H1 (cell line): Measurements from ENCODE around the gene PRR19. TPM values are rescaled to one million over a fixed set of nuclear protein-coding genes. Genes with fewer than 3 reads are reported as not detected.

ENCODE experiments used
- CTCF ChIA-PET: fragments of 300-600 bp; sonication (Branson Sonifier 250); formaldehyde crosslinking; loops from one replicate; lab custom pipeline; 2021; ENCODE audit not compliant: partially characterized antibody; lab: Charles Lee
- POLR2A ChIA-PET: fragments of 300-600 bp; sonication (Branson Sonifier 250); formaldehyde crosslinking; loops from one replicate; lab custom pipeline; 2021; ENCODE audit warnings: inconsistent platforms; ENCODE audit not compliant: partially characterized antibody; lab: Charles Lee
- DNase-seq, 2 experiments: peaks; one replicate each; pipeline versions ENCODE4 v3.0.0 to v3.0.0-alpha.2; 2010 to 2022; ENCODE audit warnings: low spot score in 2 of 2, low read depth in 1 of 2, mixed read lengths in 1 of 2
- FAIRE-seq: peaks from 2 replicates; lab custom pipeline; 2011; peaks lifted over from hg19 to GRCh38; lab: Jason Lieb, UNC
- H2AFZ ChIP-seq: 2 replicates; pipeline ENCODE4 v1.8.1; 2012; ENCODE audit warnings: low read length, inconsistent platforms
- H2AK5ac ChIP-seq: 2 replicates; pipeline ENCODE4 v1.6.1; 2013; ENCODE audit warnings: low read depth, low read length
- H2BK120ac ChIP-seq: replicated peaks from 2 replicates; pipeline ENCODE3; 2013; ENCODE audit warnings: low read depth, low read length, inconsistent platforms
- H2BK12ac ChIP-seq: 2 replicates; pipeline ENCODE4 v1.6.1; 2013; ENCODE audit warnings: low read depth, low read length
- H2BK15ac ChIP-seq: 2 replicates; pipeline ENCODE4 v1.6.1; 2013; ENCODE audit warnings: low read length
- H2BK20ac ChIP-seq: 2 replicates; pipeline ENCODE4 v1.6.1; 2013; ENCODE audit warnings: low read length
- H2BK5ac ChIP-seq: 2 replicates; pipeline ENCODE4 v1.6.1; 2013; ENCODE audit warnings: low read depth, low read length
- H3K14ac ChIP-seq: 2 replicates; pipeline ENCODE4 v1.6.1; 2013; ENCODE audit warnings: inconsistent platforms; ENCODE audit not compliant: insufficient read length
- H3K18ac ChIP-seq: 2 replicates; pipeline ENCODE4 v1.6.1; 2013; ENCODE audit warnings: low read length; ENCODE audit errors: extremely low read depth
- H3K23ac ChIP-seq: 2 replicates; pipeline ENCODE4 v1.6.1; 2013; ENCODE audit warnings: inconsistent platforms; ENCODE audit not compliant: insufficient read length
- H3K23me2 ChIP-seq: 2 replicates; pipeline ENCODE4 v1.6.1; 2013; ENCODE audit warnings: low read depth, low read length
- H3K27ac ChIP-seq: 2 replicates; pipeline ENCODE4 v1.6.1; 2011; ENCODE audit warnings: low read depth, low read length, inconsistent platforms
- H3K27me3 ChIP-seq, 4 experiments: replicated peaks in 1 of 4; 1 replicate in 1 of 4; 2 replicates in 3 of 4; pipeline versions ENCODE4 v1.6.1 to v1.8.1; 2011 to 2013; ENCODE audit warnings: low read length in 3 of 4, mild to moderate bottlenecking in 3 of 4, inconsistent platforms in 2 of 4, mixed read lengths in 2 of 4, moderate library complexity in 1 of 4; ENCODE audit not compliant: control insufficient read depth in 3 of 4, insufficient read depth in 3 of 4; ENCODE audit errors: extremely low read depth in 1 of 4
- H3K36me3 ChIP-seq, 4 experiments: 2 replicates each; pipeline versions ENCODE4 v1.6.1 to v1.8.1; 2011 to 2013; ENCODE audit warnings: mild to moderate bottlenecking in 4 of 4, low read length in 3 of 4, moderate library complexity in 2 of 4, control low read depth in 1 of 4, inconsistent platforms in 1 of 4; ENCODE audit not compliant: insufficient read depth in 4 of 4, control insufficient read depth in 2 of 4
- H3K4ac ChIP-seq: replicated peaks from 2 replicates; pipeline ENCODE3; 2013; ENCODE audit warnings: low read length, low read depth, mixed read lengths, inconsistent platforms; ENCODE audit not compliant: insufficient read length
- H3K4me1 ChIP-seq, 4 experiments: replicated peaks in 1 of 4; 1 replicate in 1 of 4; 2 replicates in 3 of 4; pipeline versions ENCODE4 v1.6.1 to v1.8.1; 2011 to 2013; ENCODE audit warnings: low read length in 3 of 4, inconsistent platforms in 2 of 4, mixed read lengths in 1 of 4; ENCODE audit not compliant: insufficient read depth in 4 of 4, control insufficient read depth in 3 of 4
- H3K4me2 ChIP-seq, 2 experiments: 2 replicates each; pipeline versions ENCODE4 v1.6.1 to v1.8.1; 2011 to 2013; ENCODE audit warnings: low read depth in 2 of 2, low read length in 2 of 2, control low read depth in 1 of 2, inconsistent platforms in 1 of 2, mild to moderate bottlenecking in 1 of 2; ENCODE audit not compliant: insufficient read depth in 1 of 2
- H3K4me3 ChIP-seq, 4 experiments: fragments of 200-600, 300-600 bp in 1 of 4; sonication (generic), shearing (Covaris generic), sonication (Bioruptor Twin) in 1 of 4; 2 replicates each; pipeline versions ENCODE4 v1.5.1 to v1.8.1; 2011 to 2016; ENCODE audit warnings: low read length in 4 of 4, low read depth in 3 of 4, control low read depth in 2 of 4, inconsistent platforms in 2 of 4, mild to moderate bottlenecking in 2 of 4, mixed read lengths in 1 of 4, moderate library complexity in 1 of 4; ENCODE audit not compliant: insufficient read depth in 2 of 4; ENCODE audit errors: extremely low read depth in 1 of 4
- H3K56ac ChIP-seq: replicated peaks from 2 replicates; pipeline ENCODE3; 2013; ENCODE audit warnings: low read depth, mild to moderate bottlenecking, mixed read lengths, low read length, inconsistent platforms; ENCODE audit not compliant: insufficient read length
- H3K79me1 ChIP-seq: 2 replicates; pipeline ENCODE4 v1.6.1; 2013; ENCODE audit warnings: low read depth, low read length, control low read depth
- H3K79me2 ChIP-seq, 2 experiments: 2 replicates each; pipeline versions ENCODE4 v1.6.1 to v1.8.1; 2012 to 2013; ENCODE audit warnings: low read length in 2 of 2, mild to moderate bottlenecking in 2 of 2, inconsistent platforms in 1 of 2; ENCODE audit not compliant: insufficient read depth in 2 of 2, control insufficient read depth in 1 of 2
- H3K9ac ChIP-seq, 4 experiments: replicated peaks in 1 of 4; 1 replicate in 1 of 4; 2 replicates in 3 of 4; pipeline versions ENCODE4 v1.6.1 to v1.8.1; 2011 to 2013; ENCODE audit warnings: low read depth in 3 of 4, low read length in 3 of 4, control low read depth in 2 of 4, mild to moderate bottlenecking in 2 of 4, moderate library complexity in 2 of 4, inconsistent platforms in 1 of 4; ENCODE audit errors: extremely low read depth in 1 of 4
- H3K9me3 ChIP-seq, 2 experiments: 2 replicates each; pipeline versions ENCODE4 v1.6.1 to v1.8.1; 2012 to 2013; ENCODE audit warnings: mild to moderate bottlenecking in 2 of 2, moderate library complexity in 2 of 2, control low read depth in 1 of 2, inconsistent platforms in 1 of 2, low read depth in 1 of 2, low read length in 1 of 2, mixed read lengths in 1 of 2; ENCODE audit not compliant: insufficient read depth in 2 of 2
- H4K20me1 ChIP-seq, 2 experiments: replicated peaks in 1 of 2; 2 replicates each; pipeline versions ENCODE3 to v1.8.1; 2011 to 2013; ENCODE audit warnings: inconsistent platforms in 2 of 2, low read length in 2 of 2, mild to moderate bottlenecking in 1 of 2; ENCODE audit not compliant: insufficient read depth in 2 of 2, control insufficient read depth in 1 of 2
- H4K5ac ChIP-seq: 2 replicates; pipeline ENCODE4 v1.6.1; 2013; ENCODE audit warnings: low read length, low read depth, mixed read lengths, inconsistent platforms; ENCODE audit not compliant: insufficient read length
- H4K8ac ChIP-seq: 2 replicates; pipeline ENCODE4 v1.8.0; 2013; ENCODE audit warnings: mild to moderate bottlenecking, moderate library complexity, low read length, inconsistent platforms; ENCODE audit not compliant: insufficient read depth; ENCODE audit errors: extremely low read depth
- H4K91ac ChIP-seq: replicated peaks from 2 replicates; pipeline ENCODE3; 2013; ENCODE audit warnings: low read length, mixed read lengths, inconsistent platforms; ENCODE audit not compliant: insufficient read length
- ASH2L ChIP-seq: fragments of 200-600, 300-600 bp; sonication (generic); IDR thresholded peaks from one replicate; pipeline ENCODE4 v1.7.1; 2017; ENCODE audit warnings: low read length
- BRCA1 ChIP-seq: IDR thresholded peaks from 2 replicates; pipeline ENCODE4 v1.6.1; 2012; ENCODE audit warnings: low read depth, low read length, improper control_type of control experiment
- CBX5 ChIP-seq: fragments of 300-800, 300-1000 bp; sonication (generic); IDR thresholded peaks from 2 replicates; pipeline ENCODE4 v1.7.1; 2016; ENCODE audit warnings: antibody characterized with exemption, low read length, low read depth
- FOSL1 ChIP-seq: IDR thresholded peaks from 2 replicates; pipeline ENCODE4 v1.6.1; 2011; ENCODE audit warnings: mild to moderate bottlenecking, low read depth, low read length, moderate library complexity; ENCODE audit not compliant: insufficient read depth
- POU5F1 ChIP-seq: IDR thresholded peaks from 2 replicates; pipeline ENCODE4 v1.6.1; 2011; ENCODE audit warnings: low read depth, mild to moderate bottlenecking, low read length, moderate library complexity
- WGBS, 2 experiments: shearing (Covaris generic) in 1 of 2; methylation state at CpG; one replicate each; pipeline versions ENCODE4 v1.1.6 to v1.1.7; 2013 to 2015; ENCODE audit warnings: low lambda C conversion rate in 2 of 2, mixed read lengths in 2 of 2, inconsistent platforms in 1 of 2, low coverage in 1 of 2, missing lambda C conversion rate in 1 of 2; ENCODE audit not compliant: insufficient replicate concordance in 2 of 2, insufficient coverage in 1 of 2, insufficient read length in 1 of 2; ENCODE audit errors: extremely low coverage in 1 of 2, missing lambda C conversion rate in 1 of 2; 5-methylcytosine and 5-hydroxymethylcytosine counted together
- polyA plus RNA-seq, 7 experiments: library from polyadenylated mRNA; depleted of rRNA in 3 of 7; stranded (reverse) in 5 of 7; unstranded in 2 of 7; fragments of >200 nt in 5 of 7; fragments of 200-250 nt in 2 of 7; gene quantifications; 1 replicate in 5 of 7; 2 replicates in 1 of 7; 4 replicates in 1 of 7; pipeline versions ENCODE4 v1.2.1 to v1.2.3, GENCODE V29; 2011 to 2013; ENCODE audit warnings: missing spikeins in 2 of 7, mixed read lengths in 2 of 7
- total RNA-seq: library from RNA; stranded (reverse); fragmentation: NEBNext Ultra II Directional; extraction: Animal tissue kit (Norgen Biotek cat#: 25700); gene quantifications from 2 replicates; pipeline ENCODE4 v1.2.1, GENCODE V29; 2021
- TF ChIP-seq, protein P1 (sequence below): IDR thresholded peaks from 2 replicates; pipeline ENCODE4 v1.6.1; 2011; ENCODE audit warnings: low read depth, mild to moderate bottlenecking, low read length; ENCODE audit not compliant: insufficient read depth

The PRR19 gene
- total and polyA plus RNA-seq, 2 of the 8 experiments (the other 6 are each of a cell fraction or from before 2014, with no cell fraction given): 7.2 to 7.5 TPM

- TF ChIP-seq, protein P1, sequence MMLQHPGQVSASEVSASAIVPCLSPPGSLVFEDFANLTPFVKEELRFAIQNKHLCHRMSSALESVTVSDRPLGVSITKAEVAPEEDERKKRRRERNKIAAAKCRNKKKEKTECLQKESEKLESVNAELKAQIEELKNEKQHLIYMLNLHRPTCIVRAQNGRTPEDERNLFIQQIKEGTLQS: no peak
- TF ChIP-seq BRCA1 (no peak), ASH2L (no peak), CBX5 (no peak), POU5F1 (no peak), FOSL1 (no peak)
- ChIA-PET POLR2A (interaction anchor here (1.0 to 1.3 kb wide), 2 partner anchors 19 to 27 kb away, joined by 3 to 4 read pairs; no protein-coding TSS in a partner anchor), CTCF (no interaction called here)
- Histone ChIP-seq H3K23me2 (no peaks in the 10 kb centered on the region), H3K9me3 (no peaks in the 10 kb centered on the region), H3K56ac (no peak overlapping the region), H2AFZ (no peak overlapping the region), H3K9ac (no peak overlapping the region), H4K91ac (no peak overlapping the region), H3K4ac (no peak overlapping the region), H2BK120ac (no peak overlapping the region), H3K18ac (no peak overlapping the region), H3K79me1 (no peaks in the 10 kb centered on the region), H4K20me1 (peaks cover 1 to 2% of the 10 kb centered on the region in 2 experiments), H2BK5ac (no peak overlapping the region), H4K8ac (no peak overlapping the region; the same call in 1 of the 2 replicates), H3K27ac (no peak overlapping the region), H3K14ac (no peak overlapping the region), H3K27me3 (no peaks in the 10 kb centered on the region), H2AK5ac (no peak overlapping the region), H2BK12ac (no peak overlapping the region), H2BK15ac (no peak overlapping the region), H3K79me2 (no peaks in the 10 kb centered on the region), H3K4me2 (no peak overlapping the region), H3K4me1 (no peaks in the 10 kb centered on the region), H3K4me3 (no peak overlapping the region), H2BK20ac (no peak overlapping the region), H3K23ac (no peak overlapping the region), H4K5ac (no peak overlapping the region), H3K36me3 (peaks cover 0 to 6% (median 2%) of the 10 kb centered on the region in 4 experiments; a peak in 2 of 8 replicates)
- no peak for DNase-seq
- FAIRE-seq: no peak
- WGBS, 2 experiments: 91% methylated on average over 18 of the region's 21 CpGs; no CpG with 5 or more reads in 1 of the 2 experiments
These were observed 49.3 kb downstream of the PRR19 start for GRCh38 chr19:42351079-42351735.
